DMS79 treated with DMSO at 0.1 percent for 48 hours (cell line): ENCODE data around the gene CADM1.

Source experiments
- DNase-seq: peaks from one replicate; lab custom pipeline; 2025; lab: John Stamatoyannopoulos, UW

The CADM1 gene

GRCh38 chr11:115207166-115207591 is 297.0 kb downstream of the CADM1 start:
- no peak for DNase-seq

GRCh38 chr11:115206365-115207022 is 297.7 kb downstream of the CADM1 start:
- no peak for DNase-seq

- DNase-seq: no peak
These were observed 301.2 kb downstream of the CADM1 start for GRCh38 chr11:115202900-115203552.

GRCh38 chr11:115202074-115202473 is 302.1 kb downstream of the CADM1 start:
- DNase-seq: no peak

- DNase-seq: no peak
These were observed 303.0 kb downstream of the CADM1 start for GRCh38 chr11:115201111-115201792.

GRCh38 chr11:115199481-115200069 is 304.6 kb downstream of the CADM1 start:
- no peak for DNase-seq

GRCh38 chr11:115198321-115198741 is 305.9 kb downstream of the CADM1 start:
- no peak for DNase-seq

- DNase-seq: no peak
These were observed 306.8 kb downstream of the CADM1 start for GRCh38 chr11:115197433-115197832.

GRCh38 chr11:115197031-115197430 is 307.2 kb downstream of the CADM1 start:
- DNase-seq: no peak

- no peak for DNase-seq
These were observed 309.5 kb downstream of the CADM1 start for GRCh38 chr11:115194802-115195110.

GRCh38 chr11:115193914-115194801 is 310.1 kb downstream of the CADM1 start:
- DNase-seq: no peak

- DNase-seq: no peak
These were observed 312.5 kb downstream of the CADM1 start for GRCh38 chr11:115191761-115192160.

GRCh38 chr11:115190196-115190595 is 314.0 kb downstream of the CADM1 start:
- DNase-seq: no peak

GRCh38 chr11:115188898-115189278 is 315.3 kb downstream of the CADM1 start:
- no peak for DNase-seq

GRCh38 chr11:115188188-115188897 is 315.9 kb downstream of the CADM1 start:
- no peak for DNase-seq

GRCh38 chr11:115185931-115186330 is 318.3 kb downstream of the CADM1 start:
- DNase-seq: no peak

GRCh38 chr11:115185507-115185906 is 318.7 kb downstream of the CADM1 start:
- no peak for DNase-seq

GRCh38 chr11:115184901-115185300 is 319.3 kb downstream of the CADM1 start:
- no peak for DNase-seq

GRCh38 chr11:115183830-115184229 is 320.4 kb downstream of the CADM1 start:
- DNase-seq: no peak

- no peak for DNase-seq
These were observed 321.1 kb downstream of the CADM1 start for GRCh38 chr11:115183136-115183535.

- DNase-seq: no peak
These were observed 321.8 kb downstream of the CADM1 start for GRCh38 chr11:115182282-115182955.
